ENCODE results near the gene PRDM10.

DNA sequence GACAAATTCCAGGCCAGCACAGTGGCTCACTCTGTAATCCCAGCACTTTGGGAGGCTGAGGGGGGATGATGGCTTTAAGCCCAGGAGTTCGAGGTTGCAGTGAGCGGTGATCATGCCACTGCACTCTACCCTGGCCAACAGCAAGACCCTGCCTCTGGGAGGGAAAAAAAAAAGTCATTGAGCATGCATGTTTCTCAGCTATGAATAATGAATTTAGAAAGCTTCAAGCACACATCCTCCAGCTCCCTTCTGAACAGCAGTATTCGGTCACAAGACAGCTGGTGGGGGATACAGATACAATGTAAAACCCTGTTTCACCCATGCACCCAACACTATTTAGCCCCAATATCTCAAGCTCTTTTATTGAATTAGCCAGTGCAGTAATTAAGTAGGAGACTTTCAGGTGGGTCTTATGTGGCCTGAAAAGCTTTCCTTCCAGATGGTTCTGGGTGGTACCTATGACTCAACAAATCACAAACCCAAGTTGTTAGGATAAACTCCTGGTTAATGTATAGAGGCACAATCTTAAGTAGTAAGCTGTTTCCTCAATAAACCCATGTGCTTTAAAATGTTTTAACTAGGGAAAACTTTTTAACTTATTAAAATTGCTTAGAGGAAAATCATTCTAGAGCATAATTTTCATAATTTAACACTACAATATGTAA lies 13.4 kb downstream of the PRDM10 start:
- TF ChIP-seq, protein P1, sequence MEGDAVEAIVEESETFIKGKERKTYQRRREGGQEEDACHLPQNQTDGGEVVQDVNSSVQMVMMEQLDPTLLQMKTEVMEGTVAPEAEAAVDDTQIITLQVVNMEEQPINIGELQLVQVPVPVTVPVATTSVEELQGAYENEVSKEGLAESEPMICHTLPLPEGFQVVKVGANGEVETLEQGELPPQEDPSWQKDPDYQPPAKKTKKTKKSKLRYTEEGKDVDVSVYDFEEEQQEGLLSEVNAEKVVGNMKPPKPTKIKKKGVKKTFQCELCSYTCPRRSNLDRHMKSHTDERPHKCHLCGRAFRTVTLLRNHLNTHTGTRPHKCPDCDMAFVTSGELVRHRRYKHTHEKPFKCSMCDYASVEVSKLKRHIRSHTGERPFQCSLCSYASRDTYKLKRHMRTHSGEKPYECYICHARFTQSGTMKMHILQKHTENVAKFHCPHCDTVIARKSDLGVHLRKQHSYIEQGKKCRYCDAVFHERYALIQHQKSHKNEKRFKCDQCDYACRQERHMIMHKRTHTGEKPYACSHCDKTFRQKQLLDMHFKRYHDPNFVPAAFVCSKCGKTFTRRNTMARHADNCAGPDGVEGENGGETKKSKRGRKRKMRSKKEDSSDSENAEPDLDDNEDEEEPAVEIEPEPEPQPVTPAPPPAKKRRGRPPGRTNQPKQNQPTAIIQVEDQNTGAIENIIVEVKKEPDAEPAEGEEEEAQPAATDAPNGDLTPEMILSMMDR (conservative IDR thresholded peaks at IDR 0.05 in 1 of 2, IDR thresholded peaks at IDR 0.05 in 1 of 2; ENCODE audit: low read depth in 1 of 2, low read length in 2 of 2), result no peak
- TF ChIP-seq EZH2 (IDR thresholded peaks at IDR 0.05; ENCODE audit: low read length, missing control alignments), result no peak

Measured in fibroblast of lung (primary cell).